HG02759 (cell line): ENCODE results near the gene SCUBE1.

Source experiments
- ATAC-seq: cut with Tn5 transposase; IDR thresholded peaks from one replicate; pipeline ENCODE4 v1.9.1; 2021; ENCODE audit warnings: mild to moderate bottlenecking, moderate library complexity; ENCODE audit not compliant: unreplicated experiment

SCUBE1 gene

DNA sequence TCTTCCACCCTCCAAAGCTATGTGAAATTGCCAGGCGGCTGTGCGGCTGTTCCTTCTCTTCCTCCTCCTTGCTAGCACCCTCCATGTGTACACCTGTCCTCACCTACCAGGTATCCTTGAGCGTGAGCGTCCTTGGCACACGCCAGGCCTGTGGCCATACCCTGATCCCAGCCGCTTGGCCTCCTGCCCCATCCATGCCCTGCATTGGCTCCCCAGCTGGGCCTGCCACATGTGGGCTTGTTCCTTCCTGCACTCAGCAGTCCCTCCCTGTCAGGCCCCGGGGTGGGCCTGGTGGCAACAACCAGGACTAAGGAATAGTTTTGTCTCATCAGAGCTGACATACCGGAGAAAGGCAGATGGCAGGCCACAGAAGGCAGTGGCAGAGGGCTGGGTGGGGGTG is 40.0 kb downstream of the SCUBE1 start:
- no peak for ATAC-seq

DNA sequence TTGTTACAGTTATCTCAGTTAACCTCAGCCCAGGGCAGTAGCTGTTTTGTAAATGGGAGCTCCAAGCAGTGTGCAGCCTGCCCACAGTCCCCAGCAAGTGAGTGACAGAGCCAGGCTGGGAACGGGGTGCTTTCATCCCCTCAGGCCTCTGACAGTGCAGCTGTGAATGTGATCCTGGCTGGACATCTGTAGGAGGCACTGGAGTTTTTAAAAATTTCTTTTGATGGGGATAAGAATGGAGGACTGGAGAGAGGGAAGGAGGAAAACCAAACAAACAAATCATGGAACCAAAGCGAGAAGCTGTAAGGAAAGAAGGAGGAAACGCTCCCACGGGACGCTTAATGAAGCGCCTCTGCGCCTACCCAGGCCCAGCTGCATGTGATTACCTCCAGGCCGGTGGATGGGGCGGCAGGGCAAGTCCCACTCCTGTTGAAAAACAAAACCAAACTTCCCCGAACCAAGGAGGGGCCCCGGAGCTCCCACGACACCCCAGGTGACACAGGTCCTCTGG is 40.6 kb downstream of the SCUBE1 start:
- ATAC-seq: no peak

DNA sequence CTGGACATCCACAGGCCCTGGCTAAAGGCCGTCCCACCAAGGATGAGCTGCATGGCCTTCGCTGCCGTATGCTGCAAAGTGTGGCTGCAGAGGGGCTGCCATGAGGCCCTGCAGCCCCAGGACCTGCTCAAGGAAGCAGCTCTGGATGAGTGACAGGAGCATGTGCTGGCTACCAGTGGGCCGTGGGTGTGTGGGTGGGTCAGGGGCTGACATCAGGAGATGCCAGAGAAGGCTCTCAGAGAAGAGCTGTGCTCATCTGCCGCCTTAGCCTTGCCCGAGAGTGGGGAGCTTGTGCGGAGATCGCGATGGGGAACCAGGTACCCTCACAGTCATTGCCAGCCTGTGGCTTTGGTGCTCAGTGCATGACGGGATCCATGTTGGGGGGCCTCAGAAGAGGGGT is 41.3 kb downstream of the SCUBE1 start:
- ATAC-seq: no peak

DNA sequence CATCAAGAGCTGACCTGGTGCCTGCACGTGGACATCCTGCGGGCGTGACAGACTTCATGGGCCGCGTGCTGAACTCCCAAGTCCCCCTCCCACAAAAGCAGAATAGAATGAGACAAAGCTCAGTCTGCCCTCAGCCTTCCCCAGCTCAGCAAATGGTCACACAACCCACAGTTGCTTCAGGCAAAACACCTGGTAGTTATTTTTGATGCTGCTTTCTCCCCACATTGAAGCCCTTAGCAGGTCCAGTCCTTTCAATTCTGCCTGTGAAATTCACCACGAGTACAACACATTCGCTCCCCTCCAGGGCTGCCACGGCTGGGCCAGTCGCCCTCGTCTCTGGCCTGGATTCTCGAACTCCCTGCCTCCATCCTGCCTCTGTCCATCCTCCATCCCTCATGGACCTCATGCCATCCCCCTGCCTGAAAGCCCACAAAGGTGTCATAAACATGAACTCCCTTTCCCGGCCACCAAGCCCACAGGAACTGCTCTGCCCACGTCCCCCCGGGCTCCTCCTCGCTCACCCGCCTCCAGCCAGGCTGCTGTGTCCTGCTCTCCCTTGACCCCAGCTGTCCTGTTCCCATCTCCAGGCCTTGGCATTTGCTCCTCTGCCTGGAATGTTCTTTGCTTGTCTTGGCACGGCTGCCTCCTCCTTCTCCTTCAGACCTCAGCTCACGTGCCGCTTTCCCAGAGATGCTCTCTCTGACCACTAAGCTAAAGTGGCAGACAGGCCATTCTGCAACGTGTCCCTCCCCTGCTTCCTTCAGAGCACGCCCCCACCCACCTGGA is 42.1 kb downstream of the SCUBE1 start:
- no peak for ATAC-seq

DNA sequence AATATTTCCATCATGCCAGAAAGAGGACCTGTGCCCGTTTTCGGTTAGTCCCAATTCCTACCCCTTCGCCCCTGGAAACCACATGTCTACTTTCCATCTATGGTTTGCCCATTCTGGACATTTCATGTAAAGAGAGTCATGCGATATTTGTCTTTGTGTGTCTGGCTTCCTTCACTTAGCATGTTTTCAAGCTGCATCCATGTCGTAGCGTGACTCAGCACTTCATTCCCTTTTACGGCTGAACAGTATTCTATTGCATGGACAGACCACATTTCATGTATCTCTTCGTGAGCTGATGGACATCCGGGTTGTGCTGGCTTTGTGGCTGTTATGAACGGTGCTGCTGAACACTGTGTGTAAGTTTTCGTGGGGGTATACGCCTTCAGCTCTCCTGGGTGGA is 43.4 kb downstream of the SCUBE1 start:
- ATAC-seq: no peak

DNA sequence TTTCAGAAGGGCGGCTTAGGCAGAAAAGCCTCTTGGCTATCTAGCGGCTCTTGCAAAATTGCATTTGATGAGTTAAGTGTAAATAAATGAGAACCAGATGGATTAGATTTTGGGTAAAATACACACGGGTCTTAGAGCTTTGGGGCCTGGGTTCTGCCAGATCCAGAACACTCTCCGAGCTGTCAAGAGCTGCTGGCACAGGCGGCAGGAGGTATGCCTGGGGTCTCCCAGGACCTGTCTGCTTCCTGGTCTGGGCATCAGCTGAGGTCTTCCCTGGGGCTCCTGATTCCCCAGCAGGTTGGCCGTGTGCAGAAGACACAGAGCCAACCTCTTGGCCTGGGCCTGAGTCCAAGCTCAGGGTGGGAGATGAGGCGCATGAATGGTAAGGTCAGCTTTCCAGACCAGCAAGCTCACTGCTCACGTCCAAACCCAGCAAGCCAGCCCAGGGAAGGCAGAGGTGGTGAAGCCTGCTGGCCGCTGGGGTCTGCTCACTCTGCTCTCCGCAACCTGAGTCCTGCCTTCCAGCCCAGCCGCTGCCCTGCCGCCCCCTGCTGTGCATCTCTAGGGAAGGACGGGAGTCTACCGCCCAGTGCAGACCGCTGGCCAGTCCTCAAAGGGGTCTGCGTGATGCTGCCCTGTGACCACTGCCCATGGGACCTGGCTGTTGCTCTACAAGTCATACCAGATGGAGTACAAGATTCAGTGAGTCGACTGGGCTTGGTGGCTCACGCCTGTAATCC is 44.9 kb downstream of the SCUBE1 start:
- no peak for ATAC-seq

DNA sequence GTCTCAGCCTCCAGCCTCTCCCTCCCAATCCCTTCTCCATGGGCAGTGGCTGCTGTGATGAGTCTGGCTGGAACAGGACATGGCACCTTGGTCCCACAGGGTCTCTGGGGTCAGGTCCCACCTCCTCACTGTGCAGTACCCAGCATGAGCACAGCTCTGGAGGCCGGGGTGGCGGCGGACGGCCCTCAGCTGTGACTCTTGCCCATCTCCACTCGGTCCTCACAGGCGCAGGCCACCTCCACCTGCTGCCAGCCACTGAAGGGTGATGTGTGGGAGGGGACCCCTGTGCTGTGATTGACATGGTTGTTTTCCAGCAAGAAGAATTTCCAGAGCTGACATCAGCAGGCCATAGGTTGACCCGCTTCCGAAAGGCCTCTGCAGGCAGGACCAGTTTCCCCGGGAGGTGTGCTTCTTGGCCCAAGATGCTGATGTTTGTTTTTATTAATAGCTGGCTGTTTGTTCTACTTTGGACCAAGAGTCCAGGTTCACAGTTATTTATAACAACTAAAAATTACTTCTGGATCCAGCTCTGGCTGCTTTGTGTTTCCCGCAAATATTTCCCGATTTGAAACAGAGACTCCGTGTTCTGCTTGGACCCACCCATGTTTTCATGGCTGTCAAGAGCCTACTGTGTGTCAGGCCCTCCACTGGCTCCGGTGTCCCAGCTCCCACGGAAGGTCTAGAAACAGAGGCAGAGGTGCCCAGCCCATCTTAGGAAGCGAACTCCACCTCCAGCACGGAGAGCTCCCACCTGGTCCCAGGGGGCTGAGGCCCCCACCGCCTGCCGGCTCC is 45.7 kb downstream of the SCUBE1 start:
- ATAC-seq: no peak

DNA sequence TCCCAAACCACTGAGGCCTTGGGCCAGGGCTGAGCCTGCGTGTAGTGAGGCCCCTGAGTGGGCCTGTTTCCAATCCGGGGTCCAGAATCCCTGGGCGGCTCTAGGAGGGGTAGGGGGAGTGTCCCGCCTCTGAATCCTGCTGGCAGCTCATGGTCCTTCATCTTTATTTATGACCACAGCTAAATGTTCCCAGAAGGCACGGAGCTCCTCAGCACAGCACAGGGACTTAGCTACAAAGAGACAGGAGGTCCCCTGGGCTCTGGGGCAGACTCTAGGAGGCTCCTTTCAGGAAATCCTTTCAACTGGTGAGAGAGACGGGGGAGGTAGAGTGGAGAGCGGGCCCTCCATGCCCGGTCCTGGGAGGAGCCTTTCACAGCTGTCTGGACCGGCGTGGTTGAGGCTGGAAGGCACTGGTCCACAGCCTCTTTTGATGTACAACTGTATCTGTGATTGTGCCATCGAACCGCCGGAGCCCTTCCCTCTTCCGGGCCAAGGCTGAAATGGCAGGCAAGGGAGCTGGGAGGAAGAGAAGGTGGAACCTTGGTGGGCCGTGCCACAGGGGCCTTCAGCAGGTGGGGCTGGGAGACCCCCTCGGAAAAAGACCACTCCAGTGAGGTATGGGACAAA is 46.8 kb downstream of the SCUBE1 start:
- ATAC-seq: no peak

DNA sequence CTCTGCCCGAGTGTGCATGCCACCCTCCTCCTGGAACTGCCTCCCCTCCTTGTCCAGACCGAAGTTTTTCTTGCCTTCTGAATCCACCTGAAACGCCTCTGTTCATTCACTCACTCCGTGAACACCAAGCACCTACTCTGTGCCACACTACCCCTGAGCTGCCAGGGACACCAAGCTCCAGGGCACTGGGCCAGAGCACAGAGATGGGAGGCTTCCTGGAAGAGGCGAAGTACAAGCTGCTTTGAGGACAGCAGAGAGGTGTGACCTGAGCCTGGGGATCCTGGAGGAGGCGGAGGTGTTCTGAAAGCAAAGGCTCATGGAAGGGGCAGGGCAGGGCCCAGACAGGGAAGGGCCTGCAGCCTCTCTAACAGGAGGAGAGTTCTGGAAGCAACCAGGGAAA is 47.5 kb downstream of the SCUBE1 start:
- no peak for ATAC-seq

DNA sequence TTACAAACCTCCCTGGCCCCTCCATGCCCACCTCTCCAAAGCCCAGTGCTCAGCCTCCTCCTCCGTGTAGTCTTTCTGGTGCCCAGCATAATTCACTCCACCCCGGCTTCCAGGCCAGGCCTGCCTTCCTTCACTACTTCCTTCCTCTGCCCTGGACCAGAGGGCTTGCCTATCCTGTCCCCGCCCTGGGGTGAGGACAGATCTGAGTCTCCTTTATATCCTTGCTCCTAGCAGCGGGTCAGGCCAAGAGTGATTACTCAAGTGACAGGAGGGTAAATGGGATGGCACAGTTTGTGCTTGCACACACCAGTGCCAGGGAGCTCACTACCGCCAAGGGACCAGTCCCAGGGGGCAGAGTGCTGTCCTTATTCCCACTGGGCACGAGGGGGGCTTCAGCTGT is 48.0 kb downstream of the SCUBE1 start:
- no peak for ATAC-seq

DNA sequence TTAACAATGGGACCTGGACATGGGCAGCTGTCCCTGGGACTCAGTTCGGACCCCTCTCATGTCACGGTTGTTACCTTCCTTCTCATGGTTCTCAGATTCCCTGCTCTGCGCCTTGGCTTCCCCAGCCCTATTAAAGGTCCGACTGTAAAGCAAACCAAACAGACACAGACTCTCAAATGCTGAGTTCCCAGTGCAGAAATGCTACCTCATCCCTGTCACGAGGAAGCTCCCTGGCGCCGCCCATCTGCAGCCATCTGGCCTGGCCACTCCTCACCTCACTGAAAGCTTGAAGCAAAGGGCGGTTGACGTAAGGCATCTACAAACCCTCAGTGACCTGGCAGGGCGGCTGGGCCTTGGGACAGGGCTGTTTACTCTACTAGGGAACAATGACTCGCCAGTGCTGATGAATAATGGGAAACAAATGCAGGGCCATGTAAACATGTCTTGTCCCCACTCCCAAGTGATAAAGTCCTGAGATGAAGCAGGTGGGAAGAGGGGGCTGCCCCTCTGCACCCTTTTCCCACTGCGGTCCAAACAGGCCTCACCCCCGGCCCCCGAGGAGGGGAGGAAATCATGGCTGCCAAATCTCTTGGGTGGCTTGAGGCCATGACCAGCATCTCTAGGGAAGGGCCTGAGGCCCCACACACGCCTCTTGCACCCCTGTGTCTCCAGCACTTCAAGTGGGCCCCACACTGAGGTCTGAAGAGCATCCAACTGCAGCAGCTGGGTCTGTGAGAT is 49.3 kb downstream of the SCUBE1 start:
- no peak for ATAC-seq

DNA sequence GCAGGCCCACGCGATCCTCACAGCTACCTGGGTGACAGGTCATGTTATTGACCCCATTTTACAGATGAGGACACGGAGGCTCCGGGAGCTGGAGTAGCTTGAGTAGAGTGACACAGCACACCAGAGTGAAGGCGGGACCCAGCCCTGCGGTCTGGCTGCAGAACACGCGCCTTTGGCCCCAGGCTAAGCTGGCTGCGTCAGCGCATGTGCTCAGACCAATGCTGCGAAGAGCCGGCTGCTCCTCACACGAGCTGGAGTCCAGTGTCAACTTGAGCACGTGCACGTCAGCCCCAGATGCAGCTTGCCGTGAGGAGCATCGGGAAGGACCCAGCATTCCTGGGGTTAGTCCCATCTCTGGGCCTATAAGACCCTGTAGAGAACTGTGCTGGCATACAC is 49.9 kb downstream of the SCUBE1 start:
- no peak for ATAC-seq

DNA sequence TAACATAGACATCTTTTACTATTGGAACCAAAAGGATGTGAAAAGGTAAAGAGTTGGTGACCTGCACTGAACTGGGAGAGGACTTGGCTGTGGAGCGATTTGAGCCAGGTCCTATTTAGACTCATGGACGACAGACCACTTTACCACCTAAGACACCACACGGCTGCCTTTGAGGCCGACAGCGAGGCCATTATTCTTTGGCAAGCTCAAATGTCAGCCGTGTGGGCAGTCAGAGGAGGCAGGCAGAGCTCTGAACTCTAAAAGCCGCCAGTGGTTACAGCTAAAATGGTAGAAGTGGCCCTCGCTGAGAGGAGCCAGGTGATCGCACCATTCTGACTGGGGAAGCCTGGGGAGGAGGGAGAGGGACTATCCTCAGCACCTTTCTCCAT is 50.5 kb downstream of the SCUBE1 start:
- ATAC-seq: no peak

DNA sequence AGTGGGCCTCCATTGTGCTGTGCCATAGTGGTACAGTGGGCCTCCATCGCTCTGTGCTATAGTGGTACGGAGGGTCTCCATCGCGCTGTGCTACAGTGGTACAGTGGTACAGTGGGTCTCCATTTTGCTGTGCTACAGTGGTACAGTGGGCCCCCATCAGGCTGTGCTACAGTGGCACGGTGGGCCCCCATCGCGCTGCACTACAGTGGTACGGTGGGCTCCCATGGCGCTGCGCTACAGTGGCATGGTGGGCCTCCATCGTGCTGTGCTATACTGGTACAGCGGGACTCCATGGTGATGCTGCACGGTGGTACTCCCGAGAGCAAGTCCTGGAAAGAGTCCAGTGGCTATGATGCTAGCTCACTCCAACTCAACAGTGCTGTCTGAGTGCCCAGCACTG is 51.8 kb downstream of the SCUBE1 start:
- ATAC-seq: no peak

DNA sequence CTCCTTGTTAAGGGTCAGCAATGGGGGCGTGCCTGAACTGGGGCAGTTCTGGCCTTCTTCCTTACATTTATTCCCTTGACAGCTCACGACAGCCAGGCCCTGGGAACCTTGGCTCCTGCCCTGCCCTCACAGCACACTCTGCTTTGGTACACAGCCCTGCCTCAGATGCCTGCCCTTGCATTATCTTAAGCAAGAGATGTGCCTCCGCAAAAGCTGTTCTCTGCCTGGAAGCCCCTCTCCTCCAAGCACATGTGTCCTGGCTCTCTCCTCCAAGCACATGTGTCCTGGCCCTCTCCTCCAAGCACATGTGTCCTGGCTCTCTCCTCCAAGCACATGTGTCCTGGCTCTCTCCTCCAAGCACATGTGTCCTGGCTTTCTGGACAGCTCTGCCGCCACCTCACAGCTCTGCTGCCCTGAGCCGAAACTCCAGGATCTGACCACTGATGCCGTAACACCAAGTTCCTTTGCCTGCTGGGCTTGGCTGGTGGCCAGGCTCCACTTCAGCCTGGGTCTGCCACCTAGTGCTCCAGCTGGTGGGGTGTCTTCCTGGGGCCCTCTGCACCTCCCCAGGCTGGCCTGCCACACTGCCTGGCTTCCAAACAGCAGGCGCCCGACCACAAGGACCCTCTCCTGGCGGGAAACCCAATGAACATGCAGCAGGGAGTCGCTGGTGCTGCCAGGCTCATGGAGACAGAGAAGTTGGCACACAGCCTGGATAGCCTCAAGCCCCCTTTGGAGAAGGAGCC is 53.0 kb downstream of the SCUBE1 start:
- no peak for ATAC-seq

DNA sequence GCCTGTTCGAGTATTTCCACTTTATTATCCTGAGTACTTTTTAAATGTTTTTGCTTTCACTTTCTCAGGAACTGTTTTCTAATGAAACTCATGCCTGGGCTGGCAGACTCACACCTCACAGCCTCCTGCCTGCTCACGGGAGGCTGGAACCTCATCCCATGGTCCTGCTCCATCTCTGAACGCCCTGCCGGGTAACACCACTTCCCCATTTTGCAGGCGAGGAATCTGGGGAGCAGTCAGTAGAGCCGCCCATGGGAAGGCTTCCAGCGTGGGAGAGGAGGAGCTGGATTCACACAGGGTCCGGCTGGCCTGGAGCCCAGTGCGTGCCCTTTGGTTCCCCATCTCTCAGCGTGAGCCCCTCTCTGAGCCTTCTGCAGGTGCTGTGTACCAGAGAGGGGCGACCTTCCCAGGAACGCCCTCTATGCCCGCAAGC is 53.6 kb downstream of the SCUBE1 start:
- ATAC-seq: no peak

DNA sequence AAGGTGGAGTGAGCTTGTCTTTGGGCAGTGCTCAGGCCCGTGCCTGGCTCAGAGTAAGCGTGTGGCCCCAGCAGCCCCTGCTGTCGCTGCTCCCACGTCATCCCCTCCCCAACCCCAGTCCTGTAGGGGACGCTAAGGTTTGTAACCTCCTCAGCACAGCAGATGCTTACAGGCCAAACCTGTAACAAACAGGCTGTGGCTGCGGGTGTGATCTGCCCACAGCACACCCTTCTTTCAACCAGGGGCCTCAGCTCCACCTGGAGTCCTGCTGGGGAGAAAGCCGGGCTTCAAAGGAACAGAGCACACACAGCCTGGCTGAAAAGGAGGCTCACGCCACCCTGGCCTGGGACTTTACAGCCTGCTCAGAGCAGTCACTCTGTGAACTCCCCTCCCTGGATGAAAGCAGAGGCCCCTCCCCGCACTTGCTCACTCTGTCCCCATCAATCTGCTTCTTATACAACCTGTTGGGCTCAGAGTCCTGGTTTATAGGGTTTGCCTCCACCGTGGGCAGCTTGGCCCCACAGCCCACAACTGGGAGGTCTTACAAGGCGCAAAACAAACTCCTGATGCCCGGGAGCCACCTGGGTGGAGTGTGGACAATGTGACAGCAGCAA is 54.3 kb downstream of the SCUBE1 start:
- no peak for ATAC-seq

DNA sequence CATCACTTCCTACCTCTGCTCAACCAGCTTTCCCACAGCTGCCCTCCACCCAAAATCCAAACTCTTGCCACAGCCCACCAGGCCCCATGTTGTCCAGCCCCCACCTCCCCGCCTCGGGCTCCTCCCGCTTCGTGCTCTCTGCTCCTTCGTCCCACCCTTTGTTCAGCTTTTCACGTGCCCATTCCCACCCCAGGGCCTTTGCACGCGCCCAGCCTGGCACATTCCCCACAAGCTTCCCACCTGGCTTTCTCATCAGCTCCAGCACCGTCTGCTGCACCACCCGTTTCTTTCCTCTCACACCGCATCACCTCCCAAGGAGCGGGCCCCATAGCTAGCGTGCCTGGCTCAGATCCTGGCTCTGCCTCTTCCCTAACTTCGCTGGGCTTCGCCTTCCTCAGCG is 54.8 kb downstream of the SCUBE1 start:
- no peak for ATAC-seq

DNA sequence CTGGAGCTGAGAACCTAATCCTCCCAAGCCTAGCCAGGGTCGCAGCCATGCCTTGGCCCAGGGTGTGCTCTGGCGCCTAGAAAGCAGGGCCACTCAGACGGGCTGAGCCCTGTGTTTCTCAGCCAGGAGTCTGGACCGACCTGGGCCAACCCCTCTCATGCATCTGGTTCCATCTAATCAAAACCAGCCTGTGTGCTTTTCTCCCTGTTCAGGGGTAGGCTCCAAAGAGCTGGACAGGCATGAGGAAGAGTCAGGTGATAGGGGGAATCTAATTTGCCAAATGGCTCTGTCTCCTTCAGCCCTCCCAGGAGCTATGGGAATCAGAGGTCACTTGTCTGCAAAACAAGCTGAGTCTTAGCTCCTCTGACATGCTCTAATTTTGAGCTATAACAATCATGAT is 55.7 kb downstream of the SCUBE1 start:
- no peak for ATAC-seq
